B cell (primary cell): ENCODE measurements around the gene PHTF2. TPM values are rescaled to one million over a fixed set of nuclear protein-coding genes. Genes with fewer than 3 reads are reported as not detected.
"Not testable (repeated sequence)": the region's sequence is repeated elsewhere in the genome, so short reads cannot be mapped to it uniquely, and the experiment has no call there.

Source experiments
- ATAC-seq: fragments of 200-7000 bp; cut with Tn5 transposase; one replicate; pipeline ENCODE4 v1.10.0; 2021; ENCODE audit warnings: low read depth, mild to moderate bottlenecking, moderate number of reproducible peaks, moderate library complexity
- CTCF ChIA-PET: fragments of 350-600 bp; sonication (Branson Sonifier 250); formaldehyde crosslinking; loops from one replicate; lab custom pipeline; 2021; ENCODE audit warnings: antibody characterized with exemption, inconsistent platforms; lab: Charles Lee
- POLR2A ChIA-PET: fragments of 350-600 bp; sonication (Branson Sonifier 250); formaldehyde crosslinking; loops from one replicate; lab custom pipeline; 2021; ENCODE audit warnings: antibody characterized with exemption; lab: Charles Lee
- DNase-seq: peaks from one replicate; pipeline ENCODE4 v3.0.0; 2013
- H2AFZ ChIP-seq: 2 replicates; pipeline ENCODE4 v1.6.1; 2012; ENCODE audit warnings: mild to moderate bottlenecking, low read depth, low read length; ENCODE audit not compliant: insufficient read depth, poor library complexity, severe bottlenecking
- H3K27ac ChIP-seq, 2 donors: 1 replicate in 1 of 2; 2 replicates in 1 of 2; pipeline ENCODE4 v1.5.1; 2012 to 2013; ENCODE audit warnings: low read length in 2 of 2, mild to moderate bottlenecking in 2 of 2, moderate library complexity in 1 of 2
- H3K27me3 ChIP-seq, 4 experiments: fragments of 200-600 bp in 1 of 4; sonication (generic) in 1 of 4; replicated peaks in 1 of 4; 1 replicate in 2 of 4; 2 replicates in 2 of 4; pipeline versions ENCODE4 v1.6.1 to v1.7.0; 2013 to 2016; ENCODE audit warnings: low read length in 3 of 4, mild to moderate bottlenecking in 2 of 4, mixed read lengths in 1 of 4, moderate library complexity in 1 of 4; ENCODE audit not compliant: insufficient read depth in 4 of 4, control insufficient read depth in 3 of 4; ENCODE audit errors: control extremely low read depth in 1 of 4
- H3K36me3 ChIP-seq, 2 experiments: replicated peaks in 1 of 2; 1 replicate in 1 of 2; 2 replicates in 1 of 2; pipeline versions ENCODE4 v1.6.1 to v1.7.1; 2013; ENCODE audit warnings: low read length in 1 of 2; ENCODE audit not compliant: insufficient read depth in 2 of 2, control insufficient read depth in 1 of 2; ENCODE audit errors: control extremely low read depth in 1 of 2, extremely low read depth in 1 of 2
- H3K4me1 ChIP-seq, 2 donors: fragments of 200-600 bp in 1 of 2; sonication (generic) in 1 of 2; 1 replicate in 1 of 2; 2 replicates in 1 of 2; pipeline versions ENCODE4 v1.5.1 to v1.6.1; 2013 to 2017; ENCODE audit warnings: low read length in 2 of 2; ENCODE audit not compliant: control insufficient read depth in 2 of 2, insufficient read depth in 2 of 2
- H3K4me2 ChIP-seq: replicated peaks from 2 replicates; pipeline ENCODE3; 2012; ENCODE audit warnings: mild to moderate bottlenecking, low read depth, low read length; ENCODE audit not compliant: poor library complexity, severe bottlenecking
- H3K4me3 ChIP-seq, 5 experiments: fragments of 200-600 bp in 1 of 5; sonication (generic) in 1 of 5; 1 replicate in 3 of 5; 2 replicates in 2 of 5; pipeline versions ENCODE4 v1.5.1 to v1.7.0; 2011 to 2016; ENCODE audit warnings: low read length in 4 of 5, mild to moderate bottlenecking in 4 of 5, low read depth in 2 of 5, control low read depth in 1 of 5, moderate library complexity in 1 of 5; ENCODE audit not compliant: insufficient read depth in 1 of 5; ENCODE audit errors: control extremely low read depth in 1 of 5, extremely low read depth in 1 of 5
- H3K79me2 ChIP-seq: fragments of 200-600 bp; sonication (generic); one replicate; pipeline ENCODE4 v1.6.0; 2016; ENCODE audit warnings: low read length; ENCODE audit not compliant: control insufficient read depth, insufficient read depth
- H3K9ac ChIP-seq: fragments of 200-600 bp; sonication (generic); 2 replicates; pipeline ENCODE4 v1.6.1; 2017; ENCODE audit warnings: mild to moderate bottlenecking, low read length, moderate library complexity
- H3K9me3 ChIP-seq, 3 donors: one replicate each; pipeline versions ENCODE4 v1.6.1 to v1.7.1; 2013; ENCODE audit warnings: low read length in 2 of 3; ENCODE audit not compliant: control insufficient read depth in 2 of 3, insufficient read depth in 1 of 3; ENCODE audit errors: control extremely low read depth in 1 of 3
- H4K20me1 ChIP-seq: 2 replicates; pipeline ENCODE4 v1.6.0; 2012; ENCODE audit warnings: mild to moderate bottlenecking, low read length; ENCODE audit not compliant: insufficient read depth, control insufficient read depth, poor library complexity, severe bottlenecking
- H3K27ac Mint-ChIP-seq: one replicate; pipeline ENCODE4 v1.8.0; 2021; ENCODE audit warnings: mixed read lengths
- H3K27me3 Mint-ChIP-seq: one replicate; pipeline ENCODE4 v1.8.0; 2021; ENCODE audit warnings: mixed read lengths
- H3K4me1 Mint-ChIP-seq: one replicate; pipeline ENCODE4 v1.8.0; 2021; ENCODE audit warnings: mixed read lengths
- H3K4me3 Mint-ChIP-seq: one replicate; pipeline ENCODE4 v1.8.0; 2021; ENCODE audit warnings: mixed read lengths
- H3K9me3 Mint-ChIP-seq: one replicate; pipeline ENCODE4 v1.8.0; 2022; ENCODE audit warnings: mixed read lengths; ENCODE audit not compliant: insufficient read depth
- EZH2 ChIP-seq: IDR thresholded peaks from 2 replicates; pipeline ENCODE4 v1.6.1; 2012; ENCODE audit warnings: borderline replicate concordance, low read depth, mild to moderate bottlenecking, moderate library complexity, low read length; ENCODE audit not compliant: insufficient read depth, poor library complexity, severe bottlenecking
- WGBS: methylation state at CpG from one replicate; pipeline ENCODE4 v1.1.5; 2013; ENCODE audit warnings: missing lambda C conversion rate; ENCODE audit not compliant: insufficient coverage; 5-methylcytosine and 5-hydroxymethylcytosine counted together
- intact Hi-C: fragments of 100-400 bp; cut with micrococcal nuclease; formaldehyde crosslinking; loops from one replicate; pipeline ENCODE4 v1.10.0; 2022
- polyA plus RNA-seq: library from polyadenylated mRNA; depleted of rRNA; stranded (reverse); fragments of >200 nt; gene quantifications from 2 replicates; pipeline ENCODE4 v1.2.3, GENCODE V29; 2012
- total RNA-seq, 2 donors: library from RNA; stranded (reverse); fragments of 120-200 nt in 1 of 2; gene quantifications; 1 replicate in 1 of 2; 2 replicates in 1 of 2; pipeline versions ENCODE4 v1.2.3 to v1.2.4, GENCODE V29; 2013 to 2022
- TF ChIP-seq, protein P1 (sequence below): fragments of 200-600 bp; IDR thresholded peaks from one replicate; pipeline ENCODE4 v1.8.0; 2022; ENCODE audit warnings: antibody characterized with exemption, mild to moderate bottlenecking

The PHTF2 gene
- total and polyA plus RNA-seq, 2 donors (not counting 1 experiment from before 2014, with no cell fraction given): 35.3 to 44.8 TPM

DNA sequence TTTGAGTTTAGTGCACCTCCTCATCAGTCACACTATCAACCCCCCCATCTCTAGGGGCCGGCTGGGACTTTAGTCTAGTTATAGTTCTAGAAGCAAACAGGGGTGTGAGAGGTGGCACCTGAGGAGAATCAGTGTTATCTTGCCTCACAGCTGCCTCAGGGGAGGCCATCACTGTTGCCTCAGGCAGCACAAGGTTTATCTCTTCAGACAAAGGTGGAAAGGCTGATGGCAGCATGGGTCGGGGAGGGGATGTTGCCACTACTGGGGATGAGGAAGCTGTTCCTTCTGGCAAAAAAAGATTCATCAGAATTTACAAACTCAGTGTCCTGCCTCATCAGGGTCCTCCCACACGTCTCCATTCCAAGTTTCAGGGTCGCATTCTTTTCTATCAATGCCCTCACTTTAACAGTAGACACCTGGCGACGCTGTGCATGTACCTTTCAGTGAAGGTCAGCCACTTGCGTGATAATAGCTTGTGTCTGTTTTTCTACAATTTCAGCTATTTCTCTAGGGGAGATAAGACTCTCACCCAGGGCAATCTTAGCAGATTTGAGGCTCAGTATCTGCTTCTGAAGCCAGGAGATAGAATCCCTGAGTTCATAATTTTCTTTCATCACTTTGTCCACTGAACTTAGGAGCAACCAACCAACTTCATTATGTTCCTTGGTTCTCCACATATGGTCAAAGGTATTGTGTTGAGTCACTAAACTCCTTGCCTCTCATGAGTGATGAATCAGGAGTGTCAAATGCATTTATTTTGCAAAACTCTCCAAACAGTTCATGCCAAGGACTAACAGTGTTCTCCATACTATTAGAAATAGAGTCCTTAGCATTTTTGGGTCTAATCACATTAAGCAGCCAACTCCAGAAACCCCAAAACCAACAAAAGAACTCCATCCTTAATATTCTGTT is 75.1 kb downstream of the PHTF2 start:
- Histone ChIP-seq H4K20me1 (peaks cover 78% of the 10 kb centered on the region), H3K79me2 (peaks cover 86% of the 10 kb centered on the region), H3K36me3 (peaks cover 2 to 14% of the 10 kb centered on the region in 2 experiments)
- 92% methylated on average over 2 of the region's 7 CpGs for WGBS
- H3K9me3 Mint-ChIP-seq, H3K9me3 ChIP-seq, H3K27ac Mint-ChIP-seq, H3K9ac ChIP-seq, H3K4me2 ChIP-seq, POLR2A ChIA-PET, intact Hi-C loops, H3K4me3 Mint-ChIP-seq, H3K27ac ChIP-seq, H3K27me3 Mint-ChIP-seq, H3K4me1 ChIP-seq, H3K4me3 ChIP-seq, H2AFZ ChIP-seq, DNase-seq, ATAC-seq, H3K27me3 ChIP-seq: not testable (repeated sequence)
- peaks cover 43% of the 10 kb centered on the region for H3K4me1 Mint-ChIP-seq
- CTCF ChIA-PET: interaction anchor here (1.3 to 1.4 kb wide), 2 partner anchors 23 to 222 kb away, joined by 3 read pairs; no protein-coding TSS in a partner anchor

DNA sequence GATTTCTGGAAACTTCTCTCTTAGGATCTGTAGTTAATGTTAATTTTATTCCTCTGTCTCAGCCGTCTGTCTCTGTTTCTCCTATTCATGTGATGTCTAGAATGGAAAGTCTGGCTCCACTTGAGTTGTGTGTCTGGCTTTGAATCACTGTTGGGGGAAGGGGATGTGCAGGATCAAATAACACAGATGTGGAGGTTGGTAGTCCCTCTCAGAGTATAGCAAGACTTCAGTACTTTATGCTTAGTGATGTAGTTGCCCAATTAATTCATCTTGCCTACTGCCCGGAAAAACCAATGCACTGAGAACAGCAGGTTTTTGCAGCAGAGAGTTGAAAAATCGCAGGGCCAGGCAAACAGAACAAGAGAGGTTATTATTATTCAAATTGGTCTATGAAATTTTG is 79.2 kb downstream of the PHTF2 start:
- no peak overlapping the region for H3K27ac Mint-ChIP-seq
- 100% methylated on average over 3 of the region's 3 CpGs for WGBS
- no peak overlapping the region for H2AFZ ChIP-seq
- H3K4me2 ChIP-seq: no peak overlapping the region
- no peak overlapping the region for H3K4me3 ChIP-seq
- TF ChIP-seq EZH2: no peak
- TF ChIP-seq, protein P1, sequence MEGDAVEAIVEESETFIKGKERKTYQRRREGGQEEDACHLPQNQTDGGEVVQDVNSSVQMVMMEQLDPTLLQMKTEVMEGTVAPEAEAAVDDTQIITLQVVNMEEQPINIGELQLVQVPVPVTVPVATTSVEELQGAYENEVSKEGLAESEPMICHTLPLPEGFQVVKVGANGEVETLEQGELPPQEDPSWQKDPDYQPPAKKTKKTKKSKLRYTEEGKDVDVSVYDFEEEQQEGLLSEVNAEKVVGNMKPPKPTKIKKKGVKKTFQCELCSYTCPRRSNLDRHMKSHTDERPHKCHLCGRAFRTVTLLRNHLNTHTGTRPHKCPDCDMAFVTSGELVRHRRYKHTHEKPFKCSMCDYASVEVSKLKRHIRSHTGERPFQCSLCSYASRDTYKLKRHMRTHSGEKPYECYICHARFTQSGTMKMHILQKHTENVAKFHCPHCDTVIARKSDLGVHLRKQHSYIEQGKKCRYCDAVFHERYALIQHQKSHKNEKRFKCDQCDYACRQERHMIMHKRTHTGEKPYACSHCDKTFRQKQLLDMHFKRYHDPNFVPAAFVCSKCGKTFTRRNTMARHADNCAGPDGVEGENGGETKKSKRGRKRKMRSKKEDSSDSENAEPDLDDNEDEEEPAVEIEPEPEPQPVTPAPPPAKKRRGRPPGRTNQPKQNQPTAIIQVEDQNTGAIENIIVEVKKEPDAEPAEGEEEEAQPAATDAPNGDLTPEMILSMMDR: no peak
- H3K27me3 ChIP-seq: no peaks in the 10 kb centered on the region
- peaks cover 87% of the 10 kb centered on the region for H3K79me2 ChIP-seq
- no peak overlapping the region for H3K4me3 Mint-ChIP-seq
- H3K36me3 ChIP-seq: peaks cover 2 to 11% of the 10 kb centered on the region in 2 experiments
- intact Hi-C loops: no loop called here
- no peak for DNase-seq
- H3K27me3 Mint-ChIP-seq: no peaks in the 10 kb centered on the region
- peaks cover 0 to 2% of the 10 kb centered on the region in 2 donors for H3K4me1 ChIP-seq
- ATAC-seq: no peak
- POLR2A ChIA-PET: no interaction called here
- no peak overlapping the region for H3K9ac ChIP-seq
- no peak overlapping the region for H3K27ac ChIP-seq
- peaks cover 72% of the 10 kb centered on the region for H4K20me1 ChIP-seq
- CTCF ChIA-PET: no interaction called here
- no peaks in the 10 kb centered on the region for H3K9me3 ChIP-seq
- H3K9me3 Mint-ChIP-seq: no peaks in the 10 kb centered on the region
- peaks cover 43% of the 10 kb centered on the region for H3K4me1 Mint-ChIP-seq
